Measurements from ENCODE around the gene NRXN2.
A peak's percentile ranks its signal among the peaks of the same experiment; 100 is the strongest.

Gene NRXN2

DNA sequence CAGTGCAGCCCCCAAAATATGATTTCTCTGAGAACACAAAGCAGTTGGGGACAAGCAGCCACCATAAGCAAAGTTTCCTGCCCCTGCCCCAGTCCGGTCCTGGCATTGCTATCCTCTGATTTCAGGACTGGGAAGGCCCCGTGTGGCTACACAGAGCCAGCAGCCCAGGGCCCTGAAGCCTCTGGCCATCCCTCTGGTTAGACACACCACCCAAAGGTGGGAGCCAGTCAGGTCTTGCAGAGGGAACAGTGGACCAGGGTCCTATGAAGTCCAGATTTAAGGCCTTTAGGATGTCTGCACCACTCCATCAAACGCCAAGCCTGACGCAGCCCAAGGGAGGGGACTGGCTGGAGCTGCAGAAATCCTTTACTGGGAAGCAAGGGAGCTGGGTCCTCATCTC lies 68.6 kb downstream of the NRXN2 start:
- H3K27me3 ChIP-seq (ENCODE audit: insufficient read depth, low read length) = no peaks in the 10 kb centered on the region; the same call in 1 of the 2 replicates
- no peaks in the 10 kb centered on the region for H3K9me2 ChIP-seq (ENCODE audit: low read depth, low read length)
- TF ChIP-seq CTCF (IDR thresholded peaks at IDR 0.05; ENCODE audit: low read length) (no peak), EZH2 (IDR thresholded peaks at IDR 0.05; ENCODE audit: borderline replicate concordance, low read length) (no peak)
- no peaks in the 10 kb centered on the region for H3K9me3 ChIP-seq (ENCODE audit: low read length)
- H3K79me2 ChIP-seq (ENCODE audit: insufficient read depth, low read length) = no peaks in the 10 kb centered on the region
- H3K4me1 ChIP-seq (ENCODE audit: insufficient read depth, low read length, severe bottlenecking) = no peaks in the 10 kb centered on the region
- H3K4me3 ChIP-seq (ENCODE audit: low read depth, low read length, poor library complexity, severe bottlenecking) = no peak overlapping the region
- H2AFZ ChIP-seq (ENCODE audit: low read length) = no peak overlapping the region
- no peaks in the 10 kb centered on the region for H3K36me3 ChIP-seq (ENCODE audit: insufficient read depth, low read length)
- no peak overlapping the region for H3K4me2 ChIP-seq (ENCODE audit: low read length)
- no peaks in the 10 kb centered on the region for H3F3A ChIP-seq (ENCODE audit: insufficient read depth, low read length)
- no peaks in the 10 kb centered on the region for H4K20me1 ChIP-seq (ENCODE audit: insufficient read depth, low read length)
- H3K27ac ChIP-seq (ENCODE audit: low read depth, low read length, poor library complexity, severe bottlenecking) = no peak overlapping the region
- H3K9ac ChIP-seq (ENCODE audit: low read length) = no peak overlapping the region

DNA sequence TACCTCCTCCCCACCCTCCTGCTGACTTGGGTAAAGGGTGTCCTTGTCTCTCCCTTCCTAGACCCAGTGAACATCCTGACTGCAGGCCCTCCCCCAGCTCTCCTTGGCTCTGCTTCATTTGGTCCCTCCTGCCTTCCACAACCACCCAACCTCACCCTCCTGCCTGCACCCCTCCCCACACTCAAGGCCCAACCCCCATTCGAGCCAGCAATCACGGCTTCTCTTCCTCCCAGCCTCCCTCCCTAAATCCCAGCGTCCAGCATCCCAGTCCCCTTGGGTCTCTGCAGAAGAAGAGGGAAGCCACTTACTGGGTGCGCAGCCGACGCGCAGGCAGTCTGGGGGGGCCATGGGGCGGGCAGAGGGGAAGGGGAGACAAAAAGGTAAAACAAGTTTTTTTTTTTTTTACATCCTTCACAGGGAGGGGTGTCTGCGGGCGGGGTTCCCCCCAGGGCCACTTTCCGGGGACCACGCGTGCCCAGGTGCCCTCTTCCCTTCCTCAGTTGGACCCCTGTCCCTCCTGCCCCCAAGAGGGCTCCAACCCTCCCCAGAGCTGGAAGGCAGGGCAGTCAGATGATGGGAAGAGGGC lies 69.5 kb downstream of the NRXN2 start:
- H3K79me2 ChIP-seq (ENCODE audit: insufficient read depth, low read length) = no peaks in the 10 kb centered on the region
- no peak overlapping the region for H2AFZ ChIP-seq (ENCODE audit: low read length)
- TF ChIP-seq EZH2 (IDR thresholded peaks at IDR 0.05; ENCODE audit: borderline replicate concordance, low read length) (no peak), CTCF (IDR thresholded peaks at IDR 0.05; ENCODE audit: low read length) (peak; percentile 5; the same call in 1 of the 2 replicates)
- H3K4me3 ChIP-seq (ENCODE audit: low read depth, low read length, poor library complexity, severe bottlenecking) = no peak overlapping the region
- no peaks in the 10 kb centered on the region for H4K20me1 ChIP-seq (ENCODE audit: insufficient read depth, low read length)
- no peak overlapping the region for H3K4me2 ChIP-seq (ENCODE audit: low read length)
- H3K4me1 ChIP-seq (ENCODE audit: insufficient read depth, low read length, severe bottlenecking) = no peaks in the 10 kb centered on the region
- no peak overlapping the region for H3K27ac ChIP-seq (ENCODE audit: low read depth, low read length, poor library complexity, severe bottlenecking)
- no peaks in the 10 kb centered on the region for H3K9me2 ChIP-seq (ENCODE audit: low read depth, low read length)
- H3K9ac ChIP-seq (ENCODE audit: low read length) = no peak overlapping the region
- no peaks in the 10 kb centered on the region for H3K36me3 ChIP-seq (ENCODE audit: insufficient read depth, low read length)
- no peaks in the 10 kb centered on the region; the same call in 1 of the 2 replicates for H3K27me3 ChIP-seq (ENCODE audit: insufficient read depth, low read length)
- no peaks in the 10 kb centered on the region for H3K9me3 ChIP-seq (ENCODE audit: low read length)
- no peaks in the 10 kb centered on the region for H3F3A ChIP-seq (ENCODE audit: insufficient read depth, low read length)

DNA sequence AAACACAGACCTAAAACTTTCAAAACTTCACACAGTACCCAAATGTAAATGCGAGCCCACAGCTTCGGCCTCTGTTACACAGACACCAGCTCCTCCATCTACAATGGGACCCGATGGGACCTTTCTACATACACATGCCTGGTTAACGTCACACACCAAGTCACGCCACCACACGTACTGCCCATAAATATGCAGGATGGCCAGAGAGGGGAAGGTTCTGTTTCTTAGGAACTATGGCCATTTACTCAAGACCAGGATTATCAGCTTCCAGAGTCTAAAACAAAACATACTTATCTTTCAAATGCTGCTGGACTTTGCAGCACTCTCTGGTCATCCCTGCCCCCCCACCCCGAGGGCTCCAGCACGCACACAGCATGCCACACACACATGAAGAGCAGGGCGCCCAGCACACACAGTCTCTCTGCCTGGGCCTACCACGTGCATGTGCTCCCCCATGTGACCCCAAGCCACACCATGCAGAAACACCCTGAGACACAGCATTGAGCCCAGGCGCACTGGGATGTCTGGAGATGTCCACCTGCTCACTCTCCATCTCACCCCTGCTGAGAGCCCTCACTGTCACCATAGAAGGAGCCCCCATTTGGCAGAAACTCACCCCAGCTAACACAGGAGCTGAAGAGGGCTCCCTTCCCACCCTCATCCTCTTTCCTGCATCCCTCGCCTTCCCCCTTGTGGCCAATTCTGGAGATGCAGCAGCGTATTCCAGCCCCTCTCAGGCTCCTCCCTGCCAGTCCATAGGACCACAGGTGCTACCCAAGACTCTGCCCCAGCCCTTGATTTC lies 70.2 kb downstream of the NRXN2 start:
- H2AFZ ChIP-seq (ENCODE audit: low read length) = no peak overlapping the region
- TF ChIP-seq EZH2 (IDR thresholded peaks at IDR 0.05; ENCODE audit: borderline replicate concordance, low read length) (no peak), CTCF (IDR thresholded peaks at IDR 0.05; ENCODE audit: low read length) (peak; percentile 82)
- H3K4me3 ChIP-seq (ENCODE audit: low read depth, low read length, poor library complexity, severe bottlenecking) = no peak overlapping the region

More for the DNA sequence above, 70.2 kb downstream of the NRXN2 start:
- no peak overlapping the region for H3K9ac ChIP-seq (ENCODE audit: low read length)
- H3K36me3 ChIP-seq (ENCODE audit: insufficient read depth, low read length) = no peaks in the 10 kb centered on the region
- H3K4me2 ChIP-seq (ENCODE audit: low read length) = no peak overlapping the region
- no peaks in the 10 kb centered on the region for H4K20me1 ChIP-seq (ENCODE audit: insufficient read depth, low read length)
- H3K9me3 ChIP-seq (ENCODE audit: low read length) = no peaks in the 10 kb centered on the region
- no peak overlapping the region for H3K27ac ChIP-seq (ENCODE audit: low read depth, low read length, poor library complexity, severe bottlenecking)
- no peaks in the 10 kb centered on the region for H3K9me2 ChIP-seq (ENCODE audit: low read depth, low read length)
- no peaks in the 10 kb centered on the region for H3F3A ChIP-seq (ENCODE audit: insufficient read depth, low read length)
- H3K79me2 ChIP-seq (ENCODE audit: insufficient read depth, low read length) = no peaks in the 10 kb centered on the region
- no peaks in the 10 kb centered on the region for H3K4me1 ChIP-seq (ENCODE audit: insufficient read depth, low read length, severe bottlenecking)
- no peaks in the 10 kb centered on the region for H3K27me3 ChIP-seq (ENCODE audit: insufficient read depth, low read length)
